Smooth muscle cell (in vitro differentiated cells): ENCODE data around the gene TMEM44. TPM values are rescaled to one million over a fixed set of nuclear protein-coding genes. Genes with fewer than 3 reads are reported as not detected.

ENCODE experiments used
- DNase-seq: peaks from one replicate; lab custom pipeline; 2025; ENCODE audit not compliant: unreplicated experiment; lab: John Stamatoyannopoulos, UW
- H2AFZ ChIP-seq: fragments of 200-600 bp; sonication (generic); 2 replicates; pipeline ENCODE4 v1.6.0; 2016; ENCODE audit warnings: antibody characterized with exemption, low read depth, mild to moderate bottlenecking
- H3F3A ChIP-seq: fragments of 200-600 bp; sonication (generic); 2 replicates; pipeline ENCODE4 v1.6.0; 2017; ENCODE audit warnings: antibody characterized with exemption, low read depth
- H3K27ac ChIP-seq: fragments of 200-600 bp; sonication (generic); 2 replicates; pipeline ENCODE4 v1.5.1; 2016; ENCODE audit warnings: low read depth, mild to moderate bottlenecking
- H3K27me3 ChIP-seq: fragments of 200-600 bp; sonication (generic); 2 replicates; pipeline ENCODE4 v1.6.1; 2016; ENCODE audit warnings: low read depth, mild to moderate bottlenecking
- H3K36me3 ChIP-seq: fragments of 200-600 bp; sonication (generic); 2 replicates; pipeline ENCODE4 v1.5.1; 2016; ENCODE audit warnings: low read depth
- H3K4me1 ChIP-seq: fragments of 200-600 bp; sonication (generic); 2 replicates; pipeline ENCODE4 v1.5.1; 2016; ENCODE audit warnings: low read depth
- H3K4me2 ChIP-seq: fragments of 200-600 bp; sonication (generic); 2 replicates; pipeline ENCODE4 v1.6.0; 2016; ENCODE audit warnings: mild to moderate bottlenecking
- H3K4me3 ChIP-seq: fragments of 200-600 bp; sonication (generic); 2 replicates; pipeline ENCODE4 v1.5.1; 2016; ENCODE audit warnings: mild to moderate bottlenecking
- H3K79me2 ChIP-seq: fragments of 200-600 bp; sonication (generic); 2 replicates; pipeline ENCODE4 v1.6.0; 2016; ENCODE audit warnings: low read depth, mild to moderate bottlenecking
- H3K9ac ChIP-seq: fragments of 200-600 bp; sonication (generic); 2 replicates; pipeline ENCODE4 v1.6.0; 2016; ENCODE audit warnings: low read depth
- H3K9me3 ChIP-seq: fragments of 200-600 bp; sonication (generic); replicated peaks from 2 replicates; pipeline ENCODE4 v1.5.1; 2016; ENCODE audit warnings: low read depth
- H4K20me1 ChIP-seq: fragments of 200-600 bp; sonication (generic); 2 replicates; pipeline ENCODE4 v1.6.0; 2016; ENCODE audit warnings: low read depth
- CTCF ChIP-seq: fragments of 200-600 bp; sonication (generic); IDR thresholded peaks from 2 replicates; pipeline ENCODE4 v1.5.1; 2017; ENCODE audit warnings: borderline replicate concordance, mild to moderate bottlenecking, antibody characterized with exemption; ENCODE audit not compliant: insufficient read depth, poor library complexity, severe bottlenecking
- WGBS: methylation state at CpG from one replicate; pipeline ENCODE4 v1.1.7; 2016; ENCODE audit warnings: low lambda C conversion rate; 5-methylcytosine and 5-hydroxymethylcytosine counted together
- polyA plus RNA-seq: library from polyadenylated mRNA; unstranded; fragments of >200 nt; fragmentation: Nextera tagmentation; extraction: Ambion mirVana; gene quantifications from 2 replicates; pipeline ENCODE4 v1.2.1, GENCODE V29; 2016
- total RNA-seq: library from RNA; depleted of rRNA; stranded (reverse); fragments of >200 nt; gene quantifications from 2 replicates; pipeline ENCODE4 v1.2.3, GENCODE V29; 2014

TMEM44 gene
- total and polyA plus RNA-seq, 2 experiments from 2014 or later, result 12.7 to 18.4 TPM

DNA sequence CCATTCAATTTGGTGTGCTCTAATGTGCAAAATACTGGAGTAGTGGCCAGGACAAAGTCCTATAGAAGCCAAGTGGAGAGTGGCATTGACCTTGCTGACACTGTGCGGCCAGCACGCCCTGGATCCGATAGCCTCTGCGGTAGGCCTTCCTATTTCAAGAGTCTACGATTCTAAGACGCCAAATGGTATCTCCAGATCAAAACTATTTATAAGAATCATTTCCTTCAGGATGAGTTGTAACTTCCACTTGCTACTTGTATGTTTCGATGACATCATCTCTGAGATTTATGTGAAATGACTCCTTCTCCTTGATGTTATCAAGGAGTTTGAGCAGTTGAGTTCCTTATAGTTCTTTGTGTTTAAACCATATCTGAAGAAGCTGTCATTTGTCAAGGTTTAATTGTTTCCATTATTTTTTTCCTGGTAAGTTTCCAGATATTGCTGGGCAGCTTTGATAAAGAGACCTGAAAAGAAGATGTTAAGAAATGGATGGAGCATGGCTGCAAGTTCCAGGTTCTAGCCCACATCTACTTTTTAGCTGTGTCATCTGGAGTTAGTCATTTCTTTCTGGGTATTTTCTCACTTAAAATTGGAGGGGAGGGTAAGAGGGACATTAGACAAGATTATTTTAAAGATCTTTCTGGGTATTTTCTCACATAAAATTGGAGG lies 71.8 kb downstream of the TMEM44 start:
- Histone ChIP-seq H3K9ac (no peak overlapping the region), H3K79me2 (no peaks in the 10 kb centered on the region), H3K4me1 (no peaks in the 10 kb centered on the region), H3K27ac (peak overlapping the region; percentile 25), H2AFZ (no peak overlapping the region), H3F3A (no peaks in the 10 kb centered on the region), H3K4me3 (no peak overlapping the region), H3K27me3 (no peaks in the 10 kb centered on the region), H3K36me3 (no peaks in the 10 kb centered on the region), H3K4me2 (peak overlapping the region; percentile 27), H3K9me3 (no peaks in the 10 kb centered on the region), H4K20me1 (no peaks in the 10 kb centered on the region)
- DNase-seq, result no peak
- 71% methylated on average over 7 of the region's 7 CpGs for WGBS
- TF ChIP-seq CTCF, result no peak

DNA sequence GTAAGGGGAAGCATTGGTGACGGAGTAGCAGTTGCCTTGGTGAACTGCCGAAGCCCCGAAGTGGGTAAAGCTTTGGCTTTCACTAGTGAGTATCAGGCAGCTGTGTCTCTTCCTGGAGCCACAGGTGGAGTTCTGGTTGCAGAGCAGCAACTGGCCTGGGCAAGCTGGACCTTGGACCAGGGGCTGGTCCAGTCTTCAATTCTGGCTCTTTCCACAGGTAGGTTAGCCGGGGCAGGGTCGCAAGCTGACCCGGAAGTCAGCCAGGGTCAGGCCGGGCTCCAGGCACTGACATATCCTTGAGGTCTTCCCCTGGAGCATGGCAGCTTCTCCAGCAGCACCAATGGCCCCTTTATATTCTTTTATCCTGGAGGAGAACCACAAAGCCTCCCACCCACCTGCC lies 73.2 kb downstream of the TMEM44 start:
- Histone ChIP-seq H2AFZ (no peak overlapping the region), H4K20me1 (no peaks in the 10 kb centered on the region), H3K27me3 (no peaks in the 10 kb centered on the region), H3K9ac (no peak overlapping the region), H3K4me1 (no peaks in the 10 kb centered on the region), H3F3A (no peaks in the 10 kb centered on the region), H3K79me2 (no peaks in the 10 kb centered on the region), H3K4me2 (no peak overlapping the region), H3K4me3 (no peak overlapping the region), H3K27ac (no peak overlapping the region), H3K9me3 (no peaks in the 10 kb centered on the region), H3K36me3 (no peaks in the 10 kb centered on the region)
- DNase-seq, result no peak
- no peak for TF ChIP-seq CTCF
- 97% methylated on average over 7 of the region's 7 CpGs for WGBS

DNA sequence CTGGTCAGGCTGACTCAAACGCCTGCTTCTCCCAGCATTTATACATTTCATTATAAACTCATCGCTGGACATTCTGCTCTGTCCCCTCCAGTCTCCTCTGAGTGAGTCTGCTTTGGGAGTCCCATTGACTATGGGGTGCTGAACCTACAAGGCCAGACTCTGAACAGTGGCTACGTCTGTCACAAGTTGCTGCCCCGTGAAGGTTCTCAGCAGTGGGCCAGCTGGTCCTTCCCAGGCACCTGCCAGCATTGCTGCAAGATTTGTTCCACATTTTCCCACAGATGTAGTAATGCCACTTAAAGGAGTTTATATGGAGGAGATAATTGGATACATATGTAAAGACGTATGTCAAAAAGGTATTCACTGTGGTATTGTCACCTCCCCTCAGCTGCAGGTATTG lies 73.7 kb downstream of the TMEM44 start:
- no peak for TF ChIP-seq CTCF
- DNase-seq, result no peak
- Histone ChIP-seq H3K4me3 (no peak overlapping the region), H3F3A (no peaks in the 10 kb centered on the region), H3K36me3 (no peaks in the 10 kb centered on the region), H3K9me3 (no peaks in the 10 kb centered on the region), H3K27me3 (no peaks in the 10 kb centered on the region), H3K4me1 (no peaks in the 10 kb centered on the region), H3K4me2 (no peak overlapping the region), H3K79me2 (no peaks in the 10 kb centered on the region), H4K20me1 (no peaks in the 10 kb centered on the region), H3K27ac (no peak overlapping the region), H2AFZ (no peak overlapping the region), H3K9ac (no peak overlapping the region)
- 95% methylated on average over 5 of the region's 5 CpGs for WGBS
